GM19467 (cell line): ENCODE measurements around the gene MAP4K1.
"Not testable (repeated sequence)": the region's sequence is repeated elsewhere in the genome, so short reads cannot be mapped to it uniquely, and the experiment has no call there.

ENCODE experiments used
- ATAC-seq: cut with Tn5 transposase; IDR thresholded peaks from one replicate; pipeline ENCODE4 v1.9.1; 2021; ENCODE audit warnings: mild to moderate bottlenecking, moderate library complexity; ENCODE audit not compliant: unreplicated experiment

MAP4K1 gene

DNA sequence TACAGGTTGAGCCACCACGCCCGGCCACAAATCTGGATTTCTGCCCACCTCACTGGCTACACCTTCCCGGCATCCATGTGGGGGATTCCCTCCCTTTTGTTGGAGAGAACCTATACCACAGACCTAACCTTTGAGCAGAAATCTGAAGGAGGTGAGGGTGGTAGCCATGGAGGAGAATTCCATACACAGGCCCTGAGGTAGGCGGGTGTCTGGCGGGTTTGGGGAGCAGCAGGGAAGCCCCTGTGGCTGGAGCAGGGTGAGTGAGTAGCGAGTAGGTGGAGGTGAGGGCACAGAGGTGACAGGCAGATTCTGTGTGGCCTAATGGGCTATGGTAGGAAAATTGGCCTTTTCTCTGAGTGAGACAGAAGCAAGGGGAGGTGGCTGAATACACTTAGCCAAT is 11.8 kb upstream of the MAP4K1 start:
- ATAC-seq: no peak

DNA sequence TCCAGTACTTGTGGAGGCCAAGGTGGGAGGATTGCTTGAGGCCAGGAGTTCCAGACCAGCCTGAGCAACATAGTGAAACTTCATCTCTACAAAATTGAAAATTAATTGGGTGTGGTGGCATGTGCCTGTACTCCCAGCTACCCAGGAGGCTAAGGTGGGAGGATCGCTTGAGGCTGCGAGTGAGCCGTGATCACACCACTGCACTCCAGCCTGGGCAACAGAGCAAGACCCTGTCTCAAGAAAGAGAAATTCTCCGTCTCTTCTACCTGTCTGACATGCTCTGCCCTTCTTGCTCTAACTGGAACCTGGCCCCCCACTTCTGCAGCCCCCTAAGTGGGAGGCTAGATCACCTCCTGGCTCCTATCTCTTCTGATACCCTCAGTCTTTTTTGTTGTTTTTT is 8.6 kb upstream of the MAP4K1 start:
- ATAC-seq: no peak

DNA sequence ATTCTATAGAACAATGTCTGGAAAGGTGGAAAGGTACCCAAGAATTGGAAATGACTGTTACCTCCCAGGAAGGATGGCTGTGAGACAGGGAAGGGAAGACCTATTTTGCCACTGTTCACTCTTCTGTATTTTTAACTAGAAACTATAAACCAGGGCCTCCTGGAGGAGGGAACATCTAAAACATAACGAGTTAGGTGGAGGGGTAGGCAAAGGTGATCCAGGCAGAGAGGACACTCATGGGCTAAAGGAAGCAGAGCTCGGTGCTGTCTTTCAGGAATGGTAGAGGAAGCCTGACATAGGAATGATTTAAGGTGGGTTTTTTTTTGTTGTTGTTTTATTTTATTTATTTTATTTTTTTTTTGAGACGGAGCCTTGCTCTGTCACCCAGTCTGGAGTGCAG is 7.1 kb upstream of the MAP4K1 start:
- no peak for ATAC-seq

DNA sequence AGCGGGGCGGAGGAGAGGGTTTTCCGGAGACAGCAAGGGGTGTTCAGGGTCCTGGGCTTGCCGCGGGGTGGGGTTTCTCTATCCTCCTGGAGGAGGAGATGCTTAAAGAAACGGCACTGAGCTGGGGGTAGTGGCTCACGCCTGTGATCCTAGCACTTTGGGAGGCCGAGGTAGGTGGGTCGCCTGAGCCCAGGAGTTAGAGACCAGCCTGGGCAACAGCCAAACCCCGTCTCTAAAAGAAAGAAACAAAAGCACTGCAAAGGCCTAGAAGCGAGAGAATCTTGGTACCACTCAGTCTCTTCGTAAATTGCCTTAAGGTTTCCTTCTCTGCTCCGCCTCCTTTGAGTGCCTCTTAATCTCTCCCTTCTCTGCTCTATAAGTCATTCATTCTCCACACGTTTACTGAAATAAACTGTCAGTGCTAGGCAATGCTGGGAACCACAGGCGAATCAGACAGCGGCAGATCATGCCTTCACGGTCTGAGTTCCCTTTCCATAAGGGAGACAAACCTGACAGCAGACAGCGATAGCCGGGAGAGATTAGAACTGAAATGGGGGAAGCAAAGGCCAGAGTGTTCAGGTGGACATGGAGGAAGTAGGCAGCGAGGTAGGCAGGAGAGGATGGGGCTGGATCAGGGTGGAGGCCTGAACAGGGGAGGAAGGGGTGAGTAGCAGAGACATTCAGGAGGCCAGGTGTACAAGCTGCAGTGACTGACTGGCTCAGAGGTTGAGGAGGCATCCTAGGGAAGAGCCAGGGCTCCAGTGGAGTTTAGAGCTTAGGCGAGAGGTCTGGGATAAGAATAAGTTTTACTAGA is 1.8 kb upstream of the MAP4K1 start:
- ATAC-seq: no peak

DNA sequence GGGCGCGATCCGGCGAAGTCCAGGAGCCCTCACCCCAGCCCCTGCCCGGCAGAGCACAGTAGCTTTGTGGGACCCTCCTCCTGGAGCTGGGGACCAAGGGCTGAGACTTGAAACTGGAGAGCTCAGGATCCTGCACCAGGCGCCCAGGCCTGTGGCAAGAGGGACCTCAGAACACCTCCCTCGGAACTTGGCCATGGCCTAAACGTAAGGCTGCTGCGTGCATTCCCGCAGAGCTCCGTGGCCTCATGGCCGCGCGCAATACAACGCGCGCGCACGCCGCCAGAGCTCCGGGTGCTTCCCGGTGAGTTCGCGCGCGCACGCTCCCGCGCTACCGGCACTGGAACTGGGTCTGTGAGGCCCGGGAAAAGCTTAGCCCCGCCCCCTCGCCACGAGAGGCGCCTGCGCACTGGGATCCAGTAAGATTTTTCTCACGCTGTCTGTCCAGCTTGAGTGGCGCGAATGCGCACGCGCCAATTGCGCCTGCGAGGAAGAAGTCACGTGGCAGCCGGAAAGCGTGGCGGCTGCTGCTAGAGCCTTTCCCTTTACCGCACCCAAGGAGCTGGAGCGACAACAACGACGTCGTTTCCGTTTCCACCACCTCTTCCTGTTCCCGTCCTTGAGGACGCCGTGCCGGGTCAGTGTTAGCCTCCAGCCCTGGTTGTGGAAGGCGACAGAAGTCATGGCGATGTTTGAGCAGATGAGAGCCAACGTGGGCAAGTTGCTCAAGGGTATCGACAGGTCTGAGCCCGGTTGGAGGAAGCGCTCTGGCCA is 1.0 kb upstream of the MAP4K1 start, which contains the start of gene EIF3K:
Gene EIF3K, plus strand, starts transcription at position 599 of the 771 bp plus-strand sequence. Its CDS starts 81 bp downstream, at position 680.
- ATAC-seq: peak; percentile 43

DNA sequence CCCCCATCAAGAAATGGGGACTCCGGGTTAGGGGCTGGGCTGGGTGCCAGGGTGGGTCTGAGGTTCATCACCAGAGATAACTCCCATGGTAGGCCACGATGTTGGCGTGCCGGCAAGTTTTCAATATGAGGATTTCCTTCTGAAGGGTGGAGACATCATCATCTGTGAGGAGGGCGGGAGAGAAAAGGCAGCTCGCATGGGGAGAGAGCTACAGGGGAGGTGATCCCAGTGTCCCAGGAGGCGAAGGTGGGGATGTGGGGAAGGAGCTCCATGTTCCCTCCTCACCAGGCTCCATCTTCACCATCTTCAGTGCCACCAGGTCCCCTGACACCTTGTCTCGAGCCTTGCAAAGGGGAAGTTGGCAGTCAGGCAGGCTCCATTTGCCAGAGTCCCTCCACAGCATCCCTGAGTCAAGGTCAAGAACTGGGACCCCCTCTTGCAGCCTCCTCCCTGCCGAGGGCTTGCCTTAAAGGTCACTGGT is 430 bp downstream of the MAP4K1 start:
- ATAC-seq: no peak

DNA sequence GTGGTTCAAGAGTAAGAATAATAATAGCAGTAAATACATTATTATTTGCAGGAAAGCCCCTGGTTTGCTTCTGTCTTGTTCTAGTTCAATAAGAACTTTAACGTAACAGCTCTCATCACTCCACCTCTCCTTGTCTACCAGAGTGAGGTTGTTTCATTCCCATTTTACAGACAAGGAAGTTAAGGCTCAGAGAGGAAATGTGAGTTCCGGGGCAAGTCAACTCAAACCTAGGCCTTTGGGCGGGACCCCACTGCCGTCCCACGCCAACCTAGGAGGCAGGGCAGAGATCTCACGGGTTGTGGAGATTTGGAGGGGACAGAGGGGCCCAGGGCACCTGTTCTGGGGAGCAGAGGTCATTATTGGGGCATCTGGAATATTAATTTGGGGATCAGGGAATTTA is 1.5 kb downstream of the MAP4K1 start:
- no peak for ATAC-seq

DNA sequence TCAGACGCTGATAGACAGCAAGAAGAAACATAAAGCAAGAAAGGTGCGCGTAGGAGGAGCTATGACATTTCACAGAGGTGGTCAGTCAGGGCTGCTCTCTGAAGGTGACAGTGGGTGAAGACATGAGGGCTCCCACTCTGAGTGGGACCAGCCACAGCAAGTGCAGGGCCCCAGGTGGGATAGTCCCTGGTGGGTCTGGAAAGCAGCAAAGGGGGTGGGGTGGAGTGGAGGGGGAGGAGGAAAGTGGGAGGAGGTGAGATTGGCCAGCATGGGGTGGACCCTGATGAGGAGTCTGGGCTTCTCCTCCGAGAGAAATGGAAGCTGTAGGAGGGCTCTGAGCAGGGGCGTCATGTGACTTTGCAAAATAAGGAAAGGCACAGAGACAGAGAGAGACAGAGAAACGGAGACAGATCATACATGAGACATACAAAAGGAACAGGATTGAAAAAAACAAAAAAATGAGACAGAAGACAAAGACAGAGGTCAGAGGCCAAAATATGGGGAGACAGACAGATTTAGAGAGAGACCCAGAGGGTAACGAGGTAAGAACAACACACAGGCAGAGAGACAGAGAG is 2.7 kb downstream of the MAP4K1 start:
- no peak for ATAC-seq

DNA sequence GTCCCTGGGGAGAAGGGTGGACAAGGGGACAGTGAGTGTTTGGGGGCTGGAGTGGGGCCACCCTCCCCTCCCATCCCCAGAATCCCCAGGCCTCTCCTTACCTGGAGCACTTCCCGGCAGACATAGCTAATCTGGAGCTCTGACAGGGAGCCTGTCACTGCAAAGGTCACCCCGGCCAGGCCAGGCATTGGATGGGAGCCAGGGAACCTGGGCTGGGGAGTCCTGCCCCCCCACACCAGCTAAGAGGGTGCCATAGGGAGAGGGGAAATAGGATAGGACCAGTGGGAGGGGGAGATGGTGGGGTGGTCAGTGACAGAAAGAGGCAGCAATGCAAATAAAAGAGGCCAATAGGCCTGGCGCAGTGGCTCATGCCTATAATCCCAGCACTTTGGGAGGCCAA is 3.5 kb downstream of the MAP4K1 start:
- ATAC-seq: no peak

DNA sequence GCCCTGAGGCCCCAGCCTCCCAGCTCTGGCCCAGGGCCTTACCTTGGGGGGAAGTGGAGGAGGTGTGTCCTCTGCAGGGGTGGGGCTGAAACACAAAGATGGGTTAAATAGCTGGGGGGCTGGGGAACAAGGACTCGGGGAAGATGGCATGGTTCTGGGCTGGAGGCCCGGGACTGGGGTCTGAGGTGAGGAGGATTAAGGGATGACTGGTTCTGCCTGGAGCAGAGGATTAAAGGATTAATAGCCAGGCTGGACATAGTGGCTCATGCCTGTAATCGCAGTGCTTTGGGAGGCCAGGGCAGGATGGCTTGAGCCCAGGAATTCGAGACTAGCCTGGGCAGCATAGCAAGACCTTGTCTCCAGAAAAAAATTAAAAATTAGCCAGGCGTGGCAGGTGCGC is 11.6 kb downstream of the MAP4K1 start:
- ATAC-seq: no peak

DNA sequence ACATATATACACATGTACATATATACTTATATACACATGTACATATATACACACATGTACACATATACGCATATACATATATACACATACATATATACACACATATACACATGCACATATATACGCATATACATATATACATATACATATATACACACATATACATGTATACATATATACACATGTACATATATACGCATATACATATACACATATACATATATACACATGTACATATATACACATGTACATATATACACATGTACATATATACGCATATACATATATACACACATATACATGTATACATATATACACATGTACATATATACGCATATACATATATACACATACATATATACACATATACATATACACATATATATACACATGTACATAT is 14.9 kb downstream of the MAP4K1 start:
- ATAC-seq: not testable (repeated sequence)

DNA sequence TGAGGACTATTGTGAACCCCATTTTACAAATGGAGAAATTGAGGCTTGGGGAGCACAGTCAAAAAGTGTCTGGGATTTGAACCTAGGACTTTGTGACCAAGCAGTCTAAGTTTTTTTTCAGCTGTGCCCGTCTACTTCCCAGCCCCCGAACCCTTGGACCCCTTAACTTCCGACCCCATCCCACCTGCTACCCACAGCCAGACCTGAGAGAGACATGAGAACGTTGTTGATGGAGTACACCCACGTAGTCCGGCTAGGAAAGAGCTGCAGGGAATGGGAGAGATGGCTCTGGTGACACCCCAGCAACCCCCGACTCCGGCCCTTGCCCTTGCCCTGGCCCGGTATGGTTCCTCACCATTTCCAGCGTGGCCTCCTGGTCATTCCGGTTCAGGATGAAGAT is 18.0 kb downstream of the MAP4K1 start:
- ATAC-seq: no peak

DNA sequence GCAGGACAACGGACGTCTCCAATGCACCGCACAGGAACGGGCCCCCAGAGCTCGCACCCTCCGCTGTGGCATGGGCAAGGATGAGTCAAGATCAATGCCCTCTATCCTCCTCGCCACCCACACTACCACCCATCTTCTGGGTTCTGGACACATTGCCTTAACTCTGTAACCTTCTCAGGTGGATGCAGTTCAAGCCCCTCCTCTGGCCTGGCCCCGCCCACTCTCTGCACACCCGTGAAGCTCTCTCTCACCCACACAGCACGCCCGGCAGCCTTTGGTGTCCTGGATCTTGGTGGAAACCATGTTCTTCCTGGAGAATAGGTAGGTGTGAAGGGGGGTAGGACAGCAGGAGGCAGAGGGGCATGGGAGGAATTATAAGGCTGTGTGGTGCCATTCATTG is 20.7 kb downstream of the MAP4K1 start:
- ATAC-seq: no peak

DNA sequence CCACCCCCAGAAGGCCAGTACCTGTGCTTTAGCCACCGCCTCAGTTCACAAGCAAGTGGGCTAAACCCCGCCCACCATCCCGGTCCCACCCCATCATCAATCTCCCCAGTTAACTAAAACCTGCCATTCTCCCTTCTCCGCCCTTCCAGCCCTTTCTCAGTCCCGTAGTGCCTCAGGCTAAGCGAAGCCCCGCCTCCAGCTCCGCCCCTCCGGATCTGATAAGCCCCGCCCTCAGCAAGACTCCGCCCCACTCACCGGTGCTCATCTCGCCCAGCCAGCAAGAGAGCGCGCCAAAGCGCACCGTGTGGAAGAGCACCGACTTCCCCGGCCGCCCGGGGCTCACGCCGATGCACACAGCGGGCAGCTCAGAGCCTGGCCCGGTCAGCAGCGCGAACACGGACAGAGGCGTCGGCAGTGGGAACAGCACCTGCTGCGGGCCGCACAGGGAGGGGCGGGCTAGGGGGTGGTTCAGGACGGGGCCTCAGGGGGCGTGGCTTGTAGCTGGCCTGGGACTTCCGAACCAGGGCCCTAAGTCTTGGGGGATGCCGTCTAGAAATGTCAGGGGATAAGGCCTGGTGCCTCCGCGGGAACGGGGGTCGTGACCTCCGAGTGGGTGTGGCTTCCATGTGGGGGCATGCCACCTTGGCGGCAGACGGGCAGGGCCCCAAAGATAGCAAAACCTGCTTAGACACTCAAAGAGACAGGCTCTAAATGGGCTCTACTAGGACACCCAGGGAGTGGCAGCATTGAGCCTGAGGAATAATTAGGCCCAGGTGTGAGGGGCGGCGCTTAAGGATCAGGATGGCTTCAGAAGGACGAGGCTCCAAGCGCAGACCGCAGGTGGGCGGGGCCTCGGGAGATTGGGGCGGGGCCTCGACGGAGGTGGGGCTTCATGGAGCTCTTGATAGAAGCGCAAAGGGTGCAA is 21.4 kb downstream of the MAP4K1 start:
- ATAC-seq: no peak

DNA sequence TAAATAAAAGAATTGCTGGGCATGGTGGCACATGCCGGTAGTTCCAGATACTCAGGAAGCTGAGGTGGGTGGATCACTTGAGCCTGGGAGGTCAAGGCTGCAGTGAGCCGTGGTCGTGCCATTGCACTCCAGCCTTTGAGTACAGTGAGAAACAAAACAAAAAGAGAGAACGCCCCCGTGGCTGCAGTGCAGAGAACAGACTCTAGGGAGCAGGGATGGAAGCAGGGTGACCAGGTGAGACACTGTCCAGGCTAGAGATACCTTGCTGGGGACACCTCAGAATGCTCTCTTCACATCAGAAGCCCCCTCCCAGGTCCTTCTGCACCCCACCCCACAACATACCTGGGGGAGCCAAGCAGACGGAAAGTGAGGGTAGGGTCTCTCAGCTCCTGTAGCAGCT is 24.8 kb downstream of the MAP4K1 start:
- no peak for ATAC-seq

DNA sequence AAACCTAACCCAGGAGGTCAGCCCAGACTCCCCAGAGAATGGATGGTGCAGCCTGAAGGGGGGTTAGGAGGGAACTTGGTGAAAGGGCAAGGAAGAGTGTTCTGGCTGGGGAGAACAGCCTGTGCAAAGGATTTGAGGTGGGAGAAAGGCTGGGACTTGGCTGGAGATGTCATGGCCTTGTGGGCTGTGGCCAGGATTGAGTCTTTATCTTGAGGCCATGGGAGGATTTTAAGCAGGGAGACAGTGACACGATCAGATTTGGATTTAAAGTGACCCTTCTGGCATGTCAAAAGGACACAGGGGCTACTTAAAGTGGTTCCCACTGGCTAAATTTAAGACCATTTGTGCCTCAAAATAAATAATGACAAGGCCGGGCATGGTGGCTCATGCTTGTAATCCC is 29.7 kb downstream of the MAP4K1 start:
- ATAC-seq: no peak

DNA sequence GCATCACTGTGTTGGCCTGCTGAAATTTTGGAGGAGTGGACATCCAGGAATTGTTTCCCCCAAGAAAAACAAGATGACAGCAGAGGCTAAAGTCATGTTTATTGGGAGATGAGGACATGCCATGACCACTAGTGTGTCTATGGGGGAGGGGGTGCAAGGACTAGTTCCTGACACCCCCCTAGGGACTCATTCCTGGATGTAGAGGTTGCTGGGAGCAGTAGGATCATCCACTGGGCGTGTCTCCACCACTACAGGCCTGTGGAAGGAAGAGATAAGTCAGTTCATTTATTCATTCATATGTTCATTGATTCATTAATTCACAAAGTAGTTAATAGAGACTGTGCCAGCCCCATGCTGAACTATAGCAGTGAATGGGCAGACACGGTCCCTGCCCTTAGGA is 30.2 kb downstream of the MAP4K1 start:
- no peak for ATAC-seq

DNA sequence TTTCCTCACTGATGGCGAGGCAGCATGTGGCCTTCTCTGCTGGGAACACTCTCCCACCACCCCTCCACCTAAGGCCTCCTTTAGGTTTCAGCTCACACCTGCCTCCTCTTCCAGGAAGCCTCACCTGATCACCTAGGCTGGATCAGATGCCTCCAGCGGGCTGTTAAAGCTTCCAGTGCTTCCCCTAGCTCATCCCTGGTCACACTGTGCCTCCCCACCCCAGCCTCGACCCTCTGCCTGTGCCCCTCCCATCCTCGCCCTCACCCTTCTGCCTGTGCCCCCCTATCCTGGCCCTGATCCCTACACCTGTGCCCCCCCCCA is 33.8 kb downstream of the MAP4K1 start:
- no peak for ATAC-seq

DNA sequence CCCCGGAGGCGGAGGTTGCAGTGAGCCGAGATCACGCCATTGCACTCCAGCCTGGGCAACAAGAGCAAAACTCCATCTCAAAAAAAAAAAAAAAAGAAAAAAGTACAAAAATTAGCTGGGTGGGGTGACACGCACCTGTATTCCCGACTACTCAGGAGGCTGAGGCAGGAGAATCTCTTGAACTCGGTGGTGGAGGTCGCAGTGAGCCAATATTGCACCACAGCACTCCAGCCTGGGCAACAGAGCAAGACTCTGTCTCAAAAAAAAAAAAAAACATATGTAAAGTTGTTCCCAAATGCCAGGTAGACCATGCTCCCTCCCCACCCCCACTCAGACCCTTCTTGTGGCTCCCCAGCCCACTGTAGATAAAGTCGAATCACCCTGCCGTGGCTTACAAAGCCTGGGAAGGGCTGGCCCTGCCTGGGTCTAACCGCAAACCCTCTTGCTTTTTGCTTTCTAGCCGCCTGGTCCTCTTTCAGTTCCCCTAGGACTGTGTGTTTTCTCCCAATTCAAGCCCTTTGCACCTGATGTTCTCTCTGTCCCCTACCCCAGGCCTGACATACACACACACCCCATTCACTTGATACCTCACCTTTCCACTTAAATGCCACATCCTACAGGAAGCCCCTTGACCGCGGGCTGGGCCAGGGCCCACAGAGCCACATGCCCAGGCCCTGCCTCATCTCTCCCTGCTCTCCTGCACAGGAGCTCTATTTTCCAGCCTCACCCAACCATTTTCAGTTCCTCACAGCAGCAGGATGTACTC is 34.4 kb downstream of the MAP4K1 start:
- ATAC-seq: peak; percentile 75

DNA sequence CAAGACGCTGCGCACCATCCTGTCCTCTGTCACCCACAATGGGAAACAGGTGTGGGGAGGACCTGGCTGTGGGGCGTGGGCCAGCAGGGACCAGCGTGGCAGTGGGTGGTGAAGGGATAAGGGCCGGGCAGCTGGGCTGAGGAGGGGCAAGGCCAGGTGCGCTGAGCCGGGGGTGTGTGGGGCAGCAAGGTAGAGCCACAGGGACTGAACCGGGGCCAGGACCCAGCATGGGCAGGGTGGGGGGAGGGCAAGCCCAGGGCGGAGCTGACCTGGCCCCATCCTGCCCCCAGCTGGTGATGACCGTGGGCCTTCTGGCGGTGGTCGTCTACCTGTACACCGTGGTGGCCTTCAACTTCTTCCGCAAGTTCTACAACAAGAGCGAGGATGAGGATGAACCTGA is 37.7 kb downstream of the MAP4K1 start:
- no peak for ATAC-seq
